Stomach (tissue), 19 donors: Measurements from ENCODE around the gene USP43. TPM values are rescaled to one million over a fixed set of nuclear protein-coding genes. Genes with fewer than 3 reads are reported as not detected.
A peak's percentile ranks its signal among the peaks of the same experiment; 100 is the strongest.
"Not testable (repeated sequence)": the region's sequence is repeated elsewhere in the genome, so short reads cannot be mapped to it uniquely, and the experiment has no call there.

Experiments
- DNase-seq, 2 donors: peaks; one replicate each; pipeline versions ENCODE4 v3.0.0 to v3.0.0-alpha.2; 2013 to 2019
- H3K27ac ChIP-seq, 5 donors: fragments of 200-600 bp in 4 of 5; sonication (generic) in 4 of 5; one replicate each; pipeline ENCODE4 v1.5.1; 2013 to 2019; ENCODE audit warnings: mild to moderate bottlenecking in 1 of 5, moderate library complexity in 1 of 5
- H3K27me3 ChIP-seq, 3 donors: fragments of 200-600 bp; sonication (generic); one replicate each; pipeline ENCODE4 v1.5.1; 2017 to 2019; ENCODE audit warnings: mixed run types in 1 of 3
- H3K36me3 ChIP-seq, 4 donors: fragments of 200-600 bp; sonication (generic); 1 replicate in 3 of 4; 2 replicates in 1 of 4; pipeline ENCODE4 v1.5.1; 2016 to 2019
- H3K4me1 ChIP-seq, 4 donors: fragments of 200-600 bp; sonication (generic); one replicate each; pipeline ENCODE4 v1.5.1; 2016 to 2019
- H3K4me3 ChIP-seq, 4 donors: fragments of 200-600 bp; sonication (generic) in 3 of 4; one replicate each; pipeline ENCODE4 v1.5.1; 2016 to 2019; ENCODE audit warnings: mild to moderate bottlenecking in 1 of 4
- H3K9me3 ChIP-seq, 4 donors: fragments of 200-600 bp; sonication (generic); one replicate each; pipeline ENCODE4 v1.5.1; 2016 to 2019
- CTCF ChIP-seq, 7 experiments: fragments of 450-650 bp in 4 of 7; fragments of 200-600 bp in 3 of 7; sonication (generic) in 3 of 7; IDR thresholded peaks; one replicate each; pipeline ENCODE4 v1.5.1; 2016 to 2019; ENCODE audit warnings: antibody characterized with exemption in 7 of 7, control low read depth in 2 of 7, mild to moderate bottlenecking in 1 of 7
- EP300 ChIP-seq: sonication (generic); formaldehyde crosslinking; IDR thresholded peaks from one replicate; pipeline ENCODE4 v1.6.1; 2017; ENCODE audit warnings: antibody characterized with exemption
- POLR2A ChIP-seq, 4 donors: fragments of 450-650 bp; IDR thresholded peaks; one replicate each; pipeline ENCODE4 v1.6.1; 2016; ENCODE audit warnings: antibody characterized with exemption in 4 of 4, control low read depth in 2 of 4, mild to moderate bottlenecking in 1 of 4, moderate library complexity in 1 of 4
- POLR2AphosphoS5 ChIP-seq, 3 donors: sonication (generic); formaldehyde crosslinking; IDR thresholded peaks; one replicate each; pipeline ENCODE4 v1.6.1; 2016; ENCODE audit warnings: antibody characterized with exemption in 3 of 3
- WGBS, 5 donors: extraction: QIAGEN DNeasy Blood & Tissue Kit in 3 of 5; methylation state at CpG; one replicate each; pipeline versions ENCODE4 v1.1.5 to v1.1.7; 2013 to 2018; 5-methylcytosine and 5-hydroxymethylcytosine counted together
- intact Hi-C: fragments of 100-400 bp; cut with DNase I; formaldehyde crosslinking; loops from one replicate; pipeline ENCODE4 v1.15.1; 2023; ENCODE audit warnings: low total_unique reads
- long read RNA-seq, 10 donors: transcript quantifications; one replicate each; lab custom pipeline, GENCODE V29; 2026
- polyA plus RNA-seq, 3 donors: library from polyadenylated mRNA; stranded (reverse); fragments of 200-250 nt; gene quantifications; one replicate each; pipeline ENCODE4 v1.2.3, GENCODE V29; 2013
- total RNA-seq, 5 donors: library from RNA; depleted of rRNA; stranded (reverse); fragments of >200 nt; gene quantifications; one replicate each; pipeline versions ENCODE4 v1.1.0 to v1.2.3, GENCODE V29; 2014 to 2016
- donor health status: healthy with polysubstance abuse.
- donor health status: Bipolar disorder and iron deficiency.
- donor health status: healthy.

Gene USP43
- total RNA-seq = 10 to 100 TPM in 3 of 5 donors, 1 to 10 TPM in 2; 1.3 to 55.4 (median 10.3) TPM
- polyA plus RNA-seq = 1 to 10 TPM; 1.5 to 3.8 (median 1.5) TPM
- long read RNA-seq, donor 1 = 0 reads
- long read RNA-seq, donor 2 = 0 reads
- long read RNA-seq, donor 3 = 0 reads
- long read RNA-seq, donor 4 = 0 reads
- long read RNA-seq, donor 5 = 0 reads
- long read RNA-seq, donor 6, partial matches to known transcripts = 0 of 1 reads
- long read RNA-seq, donor 6, other reads (novel, unspliced or antisense) = 0 of 1 reads
- long read RNA-seq, donor 7 = 0 reads
- long read RNA-seq, donor 8 = 0 reads
- long read RNA-seq, donor 9 = 0 reads
- long read RNA-seq, donor 10 = 0 reads

GRCh38 chr17:9644910-9645751 is at the start of gene USP43:
Gene USP43 (plus strand): TSS chr17:9645517. CDS start chr17:9645633, 116 bp downstream.
- Histone ChIP-seq H3K9me3 (peaks cover 0 to 5% (median 2%) of the 10 kb centered on the region in 4 donors), H3K4me1 (peaks cover 14 to 30% (median 20%) of the 10 kb centered on the region in 4 donors), H3K4me3 (peak within 1 kb of the TSS; percentile 63 to 71 (median 68)), H3K27ac (peak within 1 kb of the TSS; percentile 88 to 99 (median 93)), H3K36me3 (no peaks in the 10 kb centered on the region), H3K27me3 (peaks cover 0 to 57% (median 17%) of the 10 kb centered on the region in 3 donors)
- intact Hi-C loops = no loop called here
- WGBS, 5 donors = 0 to 2% (median 0%) methylated on average over 4 to 72 of the region's 72 CpGs
- TF ChIP-seq POLR2AphosphoS5 (IDR thresholded peaks at IDR 0.05) = peak in 2 of 3 donors; percentile 51 to 53
- no peak for TF ChIP-seq EP300
- peak in 1 of 7 experiments; percentile 3 for TF ChIP-seq CTCF (IDR thresholded peaks at IDR 0.05)
- DNase-seq = peak; percentile 69 to 89

- H3K4me1 ChIP-seq, DNase-seq, H3K36me3 ChIP-seq, H3K4me3 ChIP-seq, H3K9me3 ChIP-seq, H3K27me3 ChIP-seq, H3K27ac ChIP-seq, intact Hi-C loops: not testable (repeated sequence)
- WGBS, 5 donors = 89 to 96% (median 90%) methylated on average over 5 of the region's 5 CpGs
Observed at GRCh38 chr17:9597638-9598037, 47.7 kb upstream of the USP43 start.

GRCh38 chr17:9598661-9599060 is 46.7 kb upstream of the USP43 start:
- WGBS, 5 donors = 79 to 90% (median 88%) methylated on average over 4 of the region's 4 CpGs

GRCh38 chr17:9604583-9604982 is 40.7 kb upstream of the USP43 start:
- H3K4me1 ChIP-seq, intact Hi-C loops, H3K36me3 ChIP-seq, H3K27me3 ChIP-seq, DNase-seq, H3K27ac ChIP-seq, H3K9me3 ChIP-seq, H3K4me3 ChIP-seq: not testable (repeated sequence)
- WGBS, 5 donors = 80 to 90% (median 86%) methylated on average over 5 of the region's 5 CpGs

More at GRCh38 chr17:9598661-9599060, 46.7 kb upstream of the USP43 start:
- Histone ChIP-seq H3K9me3 (no peaks in the 10 kb centered on the region), H3K36me3 (no peaks in the 10 kb centered on the region), H3K4me3 (no peak overlapping the region), H3K27me3 (no peaks in the 10 kb centered on the region), H3K27ac (no peak overlapping the region), H3K4me1 (no peaks in the 10 kb centered on the region)
- TF ChIP-seq EP300 (no peak), POLR2AphosphoS5 (IDR thresholded peaks at IDR 0.05) (no peak), POLR2A (IDR thresholded peaks at IDR 0.05) (no peak), CTCF (IDR thresholded peaks at IDR 0.05) (no peak)
- DNase-seq = no peak
- intact Hi-C loops = no loop called here

GRCh38 chr17:9606453-9606852 is 38.9 kb upstream of the USP43 start:
- TF ChIP-seq POLR2A (IDR thresholded peaks at IDR 0.05) = no peak
- no peak for TF ChIP-seq CTCF (IDR thresholded peaks at IDR 0.05)
- no peak for TF ChIP-seq POLR2AphosphoS5 (IDR thresholded peaks at IDR 0.05)
- TF ChIP-seq EP300 = no peak
- 84 to 93% (median 89%) methylated on average over 6 of the region's 6 CpGs for WGBS, 5 donors
- Histone ChIP-seq H3K27me3 (no peaks in the 10 kb centered on the region), H3K27ac (no peak overlapping the region), H3K4me1 (no peaks in the 10 kb centered on the region), H3K9me3 (no peaks in the 10 kb centered on the region), H3K36me3 (no peaks in the 10 kb centered on the region), H3K4me3 (no peak overlapping the region)
- DNase-seq = no peak
- intact Hi-C loops = no loop called here

- H3K4me3 ChIP-seq, H3K27me3 ChIP-seq, DNase-seq, H3K9me3 ChIP-seq, H3K36me3 ChIP-seq, H3K27ac ChIP-seq, H3K4me1 ChIP-seq, intact Hi-C loops: not testable (repeated sequence)
- WGBS, 5 donors = 69 to 81% (median 74%) methylated on average over 5 of the region's 5 CpGs
Observed at GRCh38 chr17:9607058-9607457, 38.3 kb upstream of the USP43 start.
